ENCODE results near the gene EFCAB6. TPM values are rescaled to one million over a fixed set of nuclear protein-coding genes. Genes with fewer than 3 reads are reported as not detected.

The EFCAB6 gene
- total and polyA plus RNA-seq, 2 of the 4 experiments (the other 2 are of a cell fraction) = 0.44 to 1.1 TPM

DNA sequence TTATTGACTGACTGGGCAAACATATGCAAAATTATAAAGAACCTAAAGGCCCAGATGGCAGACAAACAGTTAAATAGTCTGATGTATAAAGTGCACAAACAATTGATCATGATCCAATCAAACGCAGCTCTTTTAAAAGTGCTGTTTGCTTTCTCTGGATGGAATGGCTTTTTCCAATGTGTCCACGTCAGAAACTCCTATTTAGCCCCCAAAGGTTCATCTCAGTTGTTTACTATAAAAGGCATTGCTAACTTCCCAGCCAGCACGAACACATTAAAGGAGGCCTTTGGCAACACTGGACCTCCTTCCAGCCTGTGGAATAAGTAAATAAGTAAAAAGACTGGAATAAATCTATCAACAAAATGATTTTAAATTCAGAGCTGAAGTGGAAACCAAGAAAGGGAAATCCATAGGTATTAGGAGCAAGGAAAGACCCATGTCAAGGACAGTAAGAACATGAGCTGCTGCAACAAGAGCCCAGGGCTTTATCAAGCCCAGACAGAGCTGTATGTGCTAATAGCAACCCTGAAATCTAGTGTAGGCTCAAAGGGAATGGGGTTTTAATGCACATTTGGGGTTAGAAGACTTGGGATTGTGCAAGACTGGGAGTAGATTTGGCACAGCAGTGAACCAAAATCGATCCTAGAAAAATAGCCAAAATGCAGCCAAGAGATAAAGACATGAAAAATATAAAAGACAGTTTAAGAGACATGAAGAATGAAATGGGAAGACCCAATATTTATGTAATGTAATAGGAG, 105.4 kb downstream of the EFCAB6 start:
- TF ChIP-seq, protein P1, sequence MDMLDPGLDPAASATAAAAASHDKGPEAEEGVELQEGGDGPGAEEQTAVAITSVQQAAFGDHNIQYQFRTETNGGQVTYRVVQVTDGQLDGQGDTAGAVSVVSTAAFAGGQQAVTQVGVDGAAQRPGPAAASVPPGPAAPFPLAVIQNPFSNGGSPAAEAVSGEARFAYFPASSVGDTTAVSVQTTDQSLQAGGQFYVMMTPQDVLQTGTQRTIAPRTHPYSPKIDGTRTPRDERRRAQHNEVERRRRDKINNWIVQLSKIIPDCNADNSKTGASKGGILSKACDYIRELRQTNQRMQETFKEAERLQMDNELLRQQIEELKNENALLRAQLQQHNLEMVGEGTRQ (IDR thresholded peaks at IDR 0.05; ENCODE audit: low read depth, low read length) = no peak
- TF ChIP-seq RCOR1 (IDR thresholded peaks at IDR 0.05; ENCODE audit: insufficient replicate concordance, low read length) (no peak), RFX5 (IDR thresholded peaks at IDR 0.05; ENCODE audit: low read depth, low read length) (no peak), MXI1 (IDR thresholded peaks at IDR 0.05; ENCODE audit: borderline replicate concordance, low read depth, low read length) (no peak), CEBPB (IDR thresholded peaks at IDR 0.05; ENCODE audit: low read depth, low read length) (0 out of 2 replicates have a peak, but pooled peaks have one; percentile 11)
- no peak for DNase-seq
- intact Hi-C loops (cut with micrococcal nuclease) = no loop called here
- no CpG with 5 or more reads among the region's 4 CpGs for WGBS, 2 experiments (ENCODE audit: extremely low coverage in 2 of 2, insufficient read length in 1 of 2)
- H3K9me3 ChIP-seq (ENCODE audit: control insufficient read depth, insufficient read depth, low read length) = no peaks in the 10 kb centered on the region
- no peaks in the 10 kb centered on the region for H4K20me1 ChIP-seq (ENCODE audit: insufficient read depth, low read length)
- in situ Hi-C loops (cut with MboI; ENCODE audit: low sequenced_read_pairs) = no loop called here
- H3K4me3 ChIP-seq (ENCODE audit: insufficient read depth, low read depth, low read length) = no peak overlapping the region
- H2BK15ac ChIP-seq (ENCODE audit: low read depth, low read length) = no peak overlapping the region
- CTCF ChIA-PET = no interaction called here
- no peak overlapping the region for H3K27ac ChIP-seq (ENCODE audit: insufficient read depth, low read length)
- H2AFZ ChIP-seq (replicated peaks; ENCODE audit: low read length, poor library complexity) = no peak overlapping the region
- no peak overlapping the region for H3K14ac ChIP-seq (replicated peaks; ENCODE audit: low read depth, low read length)
- no peak overlapping the region for H2AK5ac ChIP-seq (ENCODE audit: low read depth, low read length)
- no peak overlapping the region for H4K8ac ChIP-seq (ENCODE audit: low read depth in 2 of 2, low read length in 2 of 2)
- H3K23ac ChIP-seq (ENCODE audit: low read depth, low read length) = no peak overlapping the region
- dilution Hi-C loops (cut with HindIII; ENCODE audit: low sequenced_read_pairs, unreplicated experiment) = no loop called here
- no peak overlapping the region for H3K9ac ChIP-seq (ENCODE audit: low read depth, low read length)
- no peak overlapping the region for H2BK5ac ChIP-seq (ENCODE audit: low read depth, low read length, poor library complexity, severe bottlenecking)
- H3K4me1 ChIP-seq (ENCODE audit: control insufficient read depth, insufficient read depth, low read length) = no peaks in the 10 kb centered on the region
- H3K36me3 ChIP-seq (ENCODE audit: control insufficient read depth, insufficient read depth, low read length) = no peaks in the 10 kb centered on the region
- no peak overlapping the region for H2BK20ac ChIP-seq (ENCODE audit: low read depth, low read length)
- no peak overlapping the region for H2AK9ac ChIP-seq (replicated peaks; ENCODE audit: low read depth, low read length, poor library complexity)
- H4K5ac ChIP-seq (ENCODE audit: low read depth, low read length) = no peak overlapping the region
- no peak overlapping the region for H4K91ac ChIP-seq (ENCODE audit: insufficient read depth, low read depth, low read length)
- BruUV-seq (replicated peaks) = no TSS peak
- ATAC-seq (ENCODE audit: low read depth) = no peak
- POLR2A ChIA-PET (ENCODE audit: unreplicated experiment) = no interaction called here
- no peaks in the 10 kb centered on the region for H3K79me1 ChIP-seq (ENCODE audit: low read depth in 1 of 2, low read length in 2 of 2)
- no peaks in the 10 kb centered on the region for H3K27me3 ChIP-seq (ENCODE audit: control insufficient read depth, insufficient read depth, low read length)
- no peaks in the 10 kb centered on the region for H3K9me1 ChIP-seq (ENCODE audit: insufficient read depth, low read length)
- no peak overlapping the region for H3K4ac ChIP-seq (ENCODE audit: low read depth, low read length)
- no peak overlapping the region for H2BK120ac ChIP-seq (ENCODE audit: low read depth, low read length)
- no peak overlapping the region for H3K56ac ChIP-seq (ENCODE audit: extremely low read depth, insufficient read depth, low read length)
- H3K4me2 ChIP-seq (ENCODE audit: low read depth, low read length) = no peak overlapping the region
- H3K18ac ChIP-seq (ENCODE audit: low read depth, low read length) = no peak overlapping the region
